Fibroblast of skin of back (primary cell): Measurements from ENCODE around the gene TSPAN9.
A peak's percentile ranks its signal among the peaks of the same experiment; 100 is the strongest.

Experiments used
- DNase-seq: peaks from one replicate; pipeline ENCODE4 v3.0.0-alpha.2; 2013

TSPAN9 gene

DNA sequence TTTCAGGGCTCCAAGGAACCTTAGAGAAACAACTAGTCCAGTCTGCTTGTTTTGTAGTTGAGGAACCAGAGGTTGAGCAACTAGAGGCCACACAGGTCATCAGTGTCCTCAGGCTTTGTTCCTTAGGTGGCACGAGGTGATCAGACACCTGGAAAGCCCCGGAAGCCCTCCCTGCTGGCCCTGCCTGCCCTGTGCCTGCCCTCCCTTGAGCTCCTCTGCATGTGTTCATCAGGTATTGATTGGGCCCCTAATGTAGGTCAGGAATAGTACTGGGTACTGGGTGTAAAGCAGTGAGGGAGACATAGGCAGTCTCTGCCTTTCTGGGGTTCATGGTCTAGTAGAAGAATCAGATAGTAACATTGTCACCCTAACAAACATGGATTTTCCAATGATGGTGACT lies 114.3 kb downstream of the TSPAN9 start:
- DNase-seq = no peak

GRCh38 chr12:3192221-3192620 lies 115.0 kb downstream of the TSPAN9 start:
- DNase-seq = no peak

- no peak for DNase-seq
Observed at GRCh38 chr12:3193131-3193530, 116.0 kb downstream of the TSPAN9 start.

GRCh38 chr12:3193755-3194154 lies 116.6 kb downstream of the TSPAN9 start:
- DNase-seq = no peak

DNA sequence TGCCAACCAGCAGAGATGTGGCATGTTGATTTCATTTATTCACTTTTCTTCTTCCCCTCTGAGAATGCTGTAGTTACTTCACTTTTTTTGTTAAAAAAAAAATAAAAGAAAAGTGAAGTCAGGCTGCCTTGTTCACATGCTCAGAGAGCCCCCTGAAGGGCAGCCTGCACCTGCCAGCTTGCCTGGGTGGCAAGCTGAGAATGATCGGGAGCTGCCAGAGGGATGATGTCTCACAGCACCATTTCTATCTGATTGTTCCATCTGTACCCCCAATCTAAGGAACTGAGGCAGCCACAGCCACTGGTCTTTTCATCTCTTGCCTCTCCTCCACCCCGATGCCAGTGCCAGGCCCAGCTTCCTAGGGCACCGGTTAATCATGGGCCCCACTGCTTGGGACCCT lies 118.2 kb downstream of the TSPAN9 start:
- no peak for DNase-seq

GRCh38 chr12:3195859-3196483 lies 118.8 kb downstream of the TSPAN9 start:
- no peak for DNase-seq

- DNase-seq = no peak
Observed at GRCh38 chr12:3196488-3196887, 119.3 kb downstream of the TSPAN9 start.

- no peak for DNase-seq
Observed at GRCh38 chr12:3197131-3197818, 120.1 kb downstream of the TSPAN9 start.

GRCh38 chr12:3199551-3200031 lies 122.4 kb downstream of the TSPAN9 start:
- peak; percentile 27 for DNase-seq

GRCh38 chr12:3200032-3200617 lies 122.9 kb downstream of the TSPAN9 start:
- DNase-seq = peak; percentile 44

GRCh38 chr12:3200814-3201233 lies 123.6 kb downstream of the TSPAN9 start:
- no peak for DNase-seq

GRCh38 chr12:3201339-3202051 lies 124.3 kb downstream of the TSPAN9 start:
- DNase-seq = no peak

DNA sequence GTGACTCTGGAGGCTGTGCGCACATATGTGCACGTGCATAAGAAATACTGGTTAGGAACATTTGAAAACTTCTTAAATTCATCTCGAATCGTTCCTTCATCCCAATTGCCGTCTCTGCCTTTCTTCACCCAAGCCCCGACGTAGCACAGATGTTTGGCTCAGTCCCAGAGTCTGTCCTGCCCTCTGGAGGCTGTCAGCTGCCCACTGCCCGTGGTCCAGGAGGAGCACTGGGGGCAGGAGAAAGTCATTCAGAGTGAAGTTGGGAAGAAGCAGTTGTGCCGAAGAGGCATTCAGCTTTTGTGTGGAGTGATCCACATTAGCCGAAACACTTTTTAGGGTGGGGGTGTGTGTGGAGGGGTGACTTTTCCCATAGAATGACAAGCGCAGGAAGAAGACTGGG lies 124.9 kb downstream of the TSPAN9 start:
- DNase-seq = no peak

DNA sequence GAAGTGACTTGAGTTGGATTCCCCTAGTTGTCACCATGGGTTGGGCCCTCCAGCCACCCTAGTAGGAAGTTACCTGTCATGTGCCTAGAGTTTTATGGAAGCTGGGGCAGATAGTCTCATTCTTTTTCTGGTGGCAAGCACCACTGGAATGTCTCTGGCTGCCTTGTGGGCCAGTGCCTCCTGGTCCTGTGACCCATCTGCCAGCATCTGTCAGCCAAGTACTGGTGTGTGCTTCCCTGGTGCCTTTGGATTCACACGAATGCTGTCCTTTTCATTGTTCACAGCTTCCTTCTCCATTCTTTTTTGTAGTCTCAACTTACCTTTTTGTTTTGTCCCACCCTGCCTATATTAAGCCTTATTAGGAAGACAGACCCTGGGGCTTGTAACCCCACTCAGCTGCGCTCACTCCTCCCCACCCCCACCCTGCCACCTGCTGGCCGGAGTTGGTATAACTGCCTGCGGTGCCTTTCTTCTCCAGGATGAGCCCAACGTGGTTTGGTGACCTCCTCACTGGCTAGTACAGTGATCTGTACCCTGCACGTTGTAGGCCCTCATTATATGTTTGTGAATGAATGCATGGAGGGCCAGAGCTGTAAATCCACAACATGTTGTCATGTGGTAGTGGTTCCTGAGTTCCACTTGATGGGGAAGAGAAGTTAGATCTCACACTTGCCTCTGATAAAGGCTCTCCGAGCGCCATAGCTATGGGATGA lies 125.7 kb downstream of the TSPAN9 start:
- peak; percentile 51 for DNase-seq

GRCh38 chr12:3203713-3204112 lies 126.5 kb downstream of the TSPAN9 start:
- no peak for DNase-seq

DNA sequence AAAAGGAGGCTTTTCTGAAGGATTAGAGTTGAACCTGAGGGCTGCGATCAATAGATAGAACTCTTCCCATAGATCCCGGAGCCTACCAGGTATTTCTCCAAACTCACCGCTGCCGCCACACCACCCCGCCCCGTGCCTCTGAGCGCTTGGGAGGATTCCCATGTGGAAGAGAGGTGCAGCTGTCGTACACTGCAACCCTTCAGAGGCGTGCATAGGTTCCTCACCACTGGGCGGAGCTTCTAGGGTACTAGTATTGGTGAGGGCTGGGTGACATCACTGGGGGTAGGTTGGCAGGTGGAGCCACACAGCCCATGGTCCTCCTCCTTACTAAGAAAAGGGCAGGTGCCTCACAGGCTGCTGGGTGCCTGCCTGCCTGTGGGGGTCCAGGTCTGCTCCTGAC lies 127.0 kb downstream of the TSPAN9 start:
- DNase-seq = no peak

- no peak for DNase-seq
Observed at GRCh38 chr12:3204730-3205531, 127.8 kb downstream of the TSPAN9 start.

DNA sequence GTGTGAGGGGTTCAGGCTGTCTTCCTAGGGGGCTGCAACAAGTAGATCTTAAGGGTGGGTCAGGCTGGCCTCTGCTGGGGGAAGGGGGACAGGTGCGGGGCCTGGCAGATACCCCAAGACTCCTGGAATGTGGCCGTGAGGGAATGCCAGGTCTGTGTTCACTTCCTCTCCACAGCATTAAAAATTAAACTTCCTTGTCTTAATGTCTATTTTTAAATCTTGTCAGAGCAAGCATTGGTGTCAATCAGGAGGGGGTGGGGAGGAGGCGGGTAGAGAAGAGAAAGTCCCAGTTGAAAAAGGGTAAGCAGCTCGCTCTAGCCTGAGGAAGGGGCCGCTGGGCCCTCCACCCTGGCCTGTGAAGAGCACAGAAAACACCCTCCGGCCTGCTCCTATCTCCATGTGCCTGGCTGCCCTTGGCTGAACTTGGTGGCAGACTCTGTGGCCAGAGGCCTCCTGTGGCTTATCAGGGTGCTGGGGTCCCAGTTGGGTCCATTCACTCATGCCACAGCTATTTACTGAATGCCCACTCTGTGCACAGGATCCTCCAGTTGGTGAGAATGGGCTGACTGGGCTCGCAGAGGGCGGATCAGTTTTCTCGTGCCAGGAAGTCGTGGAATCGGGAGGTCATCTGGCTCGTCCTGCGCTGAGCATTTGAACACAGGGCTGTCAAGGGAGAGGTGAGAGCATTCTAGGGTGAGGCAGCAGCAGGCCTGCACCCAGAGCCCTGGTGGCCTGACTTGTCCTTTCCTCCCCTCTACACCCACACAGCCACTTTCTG lies 128.8 kb downstream of the TSPAN9 start:
- no peak for DNase-seq

- DNase-seq = no peak
Observed at GRCh38 chr12:3206536-3207072, 129.4 kb downstream of the TSPAN9 start.

- DNase-seq = no peak
Observed at GRCh38 chr12:3207175-3207574, 130.0 kb downstream of the TSPAN9 start.

DNA sequence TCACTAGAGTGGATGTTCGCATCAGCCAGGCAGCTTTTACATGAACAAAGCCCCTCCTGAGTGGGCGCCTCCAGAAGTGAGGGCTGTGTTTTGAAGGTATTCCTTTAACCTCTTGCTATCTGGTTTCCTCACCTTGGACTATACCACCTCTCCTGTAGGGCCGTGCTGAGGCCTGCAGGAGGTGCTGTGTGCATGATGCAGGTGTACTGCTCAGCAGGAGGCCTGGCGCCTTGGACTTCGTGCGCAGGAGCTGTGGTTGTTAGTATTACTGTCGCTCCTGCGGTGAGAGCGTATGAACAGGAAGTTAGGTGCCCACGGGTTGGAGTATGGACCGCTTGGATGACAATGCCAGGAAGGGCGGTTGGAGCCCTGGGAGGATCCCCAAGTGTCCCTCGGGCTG lies 130.7 kb downstream of the TSPAN9 start:
- no peak for DNase-seq
